Chondrocyte (in vitro differentiated cells): ENCODE data around the gene ZNG1A. TPM values are rescaled to one million over a fixed set of nuclear protein-coding genes. Genes with fewer than 3 reads are reported as not detected.
A peak's percentile ranks its signal among the peaks of the same experiment; 100 is the strongest.
"Not testable (repeated sequence)": the region's sequence is repeated elsewhere in the genome, so short reads cannot be mapped to it uniquely, and the experiment has no call there.

Source experiments
- DNase-seq: peaks from one replicate; pipeline ENCODE4 v3.0.0; 2021; ENCODE audit warnings: mixed read lengths, low spot score
- H3K27ac Mint-ChIP-seq: one replicate; pipeline ENCODE4 v1.8.0; 2021; ENCODE audit warnings: mild to moderate bottlenecking, moderate library complexity, mixed read lengths; ENCODE audit not compliant: unreplicated experiment
- H3K27me3 Mint-ChIP-seq: 2 replicates; pipeline ENCODE4 v1.8.0; 2021; ENCODE audit warnings: low read depth, mixed read lengths
- H3K36me3 Mint-ChIP-seq: 2 replicates; pipeline ENCODE4 v1.8.0; 2021; ENCODE audit warnings: low read depth, mixed read lengths
- H3K4me1 Mint-ChIP-seq: 2 replicates; pipeline ENCODE4 v1.8.0; 2021; ENCODE audit warnings: low read depth, mild to moderate bottlenecking, mixed read lengths
- H3K4me3 Mint-ChIP-seq: one replicate; pipeline ENCODE4 v1.8.0; 2021; ENCODE audit warnings: mild to moderate bottlenecking, moderate library complexity, mixed read lengths; ENCODE audit not compliant: unreplicated experiment
- H3K9me3 Mint-ChIP-seq: 2 replicates; pipeline ENCODE4 v1.8.0; 2021; ENCODE audit warnings: low read depth, mixed read lengths
- CTCF ChIP-seq: fragments of 200-600 bp; sonication (generic); IDR thresholded peaks from 2 replicates; pipeline ENCODE4 v1.5.0; 2021; ENCODE audit warnings: antibody characterized with exemption, mild to moderate bottlenecking, moderate library complexity
- long read RNA-seq: library from polyadenylated mRNA; stranded (forward); transcript quantifications from one replicate; pipeline ENCODE4 v2.0.0, GENCODE V29; 2021
- total RNA-seq: library from RNA; stranded (reverse); gene quantifications from 3 replicates; pipeline ENCODE4 v1.2.1, GENCODE V29; 2021

The ZNG1A gene
- total RNA-seq: 19.5 to 30.4 TPM (median 25.0 TPM) in 3 replicates
- long read RNA-seq, transcript CBWD1-201 (16 exons, 1,771 nt): minor isoform, 7 of 57 reads
- long read RNA-seq, transcript CBWD1-202 (15 exons, 1,706 nt): major isoform, 34 of 57 reads
- long read RNA-seq, partial matches to known transcripts: 3 of 57 reads
- long read RNA-seq, other reads (novel, unspliced or antisense): 7 of 57 reads

GRCh38 chr9:178970-179383 is at the start of gene ZNG1A:
ZNG1A (minus strand) TSS chr9:179056; CDS start chr9:178969, 87 bp downstream.
- Mint-ChIP-seq H3K4me3 (peak within 1 kb of the TSS; percentile 72), H3K27ac (peak within 1 kb of the TSS; percentile 45)
- DNase-seq, H3K27me3 Mint-ChIP-seq, H3K36me3 Mint-ChIP-seq, H3K9me3 Mint-ChIP-seq, H3K4me1 Mint-ChIP-seq: not testable (repeated sequence)

- no peaks in the 10 kb centered on the region for H3K9me3 Mint-ChIP-seq
- no peak for DNase-seq
- H3K36me3 Mint-ChIP-seq: no peaks in the 10 kb centered on the region
- H3K4me3 Mint-ChIP-seq: no peak overlapping the region
- peaks cover 10% of the 10 kb centered on the region for H3K27me3 Mint-ChIP-seq
- H3K27ac Mint-ChIP-seq: no peak overlapping the region
- no peaks in the 10 kb centered on the region for H3K4me1 Mint-ChIP-seq
- no peak for TF ChIP-seq CTCF
Observed at GRCh38 chr9:227860-228259, 49.0 kb upstream of the ZNG1A start.

GRCh38 chr9:224582-225520 is 46.0 kb upstream of the ZNG1A start:
- TF ChIP-seq CTCF: no peak
- Mint-ChIP-seq H3K36me3 (no peaks in the 10 kb centered on the region), H3K4me1 (no peaks in the 10 kb centered on the region), H3K9me3 (no peaks in the 10 kb centered on the region), H3K4me3 (no peak overlapping the region), H3K27me3 (peaks cover 19% of the 10 kb centered on the region), H3K27ac (no peak overlapping the region)
- no peak for DNase-seq

- no peak overlapping the region for H3K4me3 Mint-ChIP-seq
- H3K27ac Mint-ChIP-seq: no peak overlapping the region
Observed at GRCh38 chr9:224026-224425, 45.2 kb upstream of the ZNG1A start.

GRCh38 chr9:223152-223551 is 44.3 kb upstream of the ZNG1A start:
- Mint-ChIP-seq H3K27ac (no peak overlapping the region), H3K27me3 (peaks cover 19% of the 10 kb centered on the region), H3K4me3 (no peak overlapping the region), H3K9me3 (no peaks in the 10 kb centered on the region), H3K36me3 (no peaks in the 10 kb centered on the region), H3K4me1 (no peaks in the 10 kb centered on the region)
- no peak for TF ChIP-seq CTCF
- DNase-seq: no peak

More at GRCh38 chr9:224026-224425, 45.2 kb upstream of the ZNG1A start:
- Mint-ChIP-seq H3K9me3 (no peaks in the 10 kb centered on the region), H3K4me1 (no peaks in the 10 kb centered on the region), H3K27me3 (peaks cover 19% of the 10 kb centered on the region), H3K36me3 (no peaks in the 10 kb centered on the region)
- no peak for TF ChIP-seq CTCF
- no peak for DNase-seq
